Fibroblast of skin of left quadriceps (primary cell): ENCODE data around the gene SLC25A4.

Experiments
- DNase-seq, 2 experiments: peaks; one replicate each; pipeline ENCODE4 v3.0.0-alpha.2; 2013; ENCODE audit warnings: low read depth in 2 of 2

The SLC25A4 gene

DNA sequence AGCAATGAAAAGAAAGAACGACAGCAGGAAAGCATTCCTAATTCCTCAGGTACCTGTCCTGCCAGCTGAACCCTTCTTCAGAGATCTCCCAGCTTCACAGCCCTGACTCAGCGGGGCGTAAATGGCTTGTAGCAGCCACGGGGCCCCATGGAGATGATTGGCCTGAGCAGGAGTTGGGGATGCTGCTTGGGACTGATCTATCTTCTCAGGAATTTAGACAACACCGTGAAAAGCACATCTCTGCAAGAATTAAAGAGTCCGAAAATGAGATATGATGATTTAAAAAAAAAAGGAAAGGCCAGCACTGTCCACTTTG lies 22.5 kb upstream of the SLC25A4 start:
- DNase-seq = no peak

DNA sequence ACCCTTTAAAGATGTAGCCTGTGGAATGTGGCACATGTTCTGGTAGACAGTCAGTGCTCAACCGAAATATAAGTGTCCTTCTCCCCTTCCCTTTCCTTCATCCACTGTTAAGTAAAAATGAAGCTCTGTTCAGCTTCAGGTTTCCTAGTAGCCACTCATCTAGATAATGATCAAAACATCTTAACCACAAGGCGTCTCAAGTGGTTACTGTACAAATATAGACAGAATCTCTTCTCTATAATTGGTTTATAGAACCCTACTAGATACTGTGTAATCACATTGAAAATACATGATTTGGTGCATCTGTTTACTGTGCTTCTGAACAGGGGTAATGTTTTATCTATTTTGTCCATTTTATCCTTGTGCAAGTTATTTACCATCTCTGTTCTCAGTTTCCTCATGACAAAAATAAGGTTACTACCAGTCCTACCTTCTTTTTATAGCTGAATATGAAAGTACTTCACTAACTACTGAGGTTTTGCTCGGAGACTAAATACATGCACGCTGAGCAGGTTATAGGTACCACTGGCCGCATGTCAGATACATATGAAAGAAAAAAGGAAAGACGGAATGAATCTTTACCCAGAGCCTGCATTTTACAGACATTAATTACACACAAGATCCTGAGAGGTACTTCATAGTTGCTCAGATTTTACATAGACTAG lies 20.3 kb upstream of the SLC25A4 start:
- no peak for DNase-seq

DNA sequence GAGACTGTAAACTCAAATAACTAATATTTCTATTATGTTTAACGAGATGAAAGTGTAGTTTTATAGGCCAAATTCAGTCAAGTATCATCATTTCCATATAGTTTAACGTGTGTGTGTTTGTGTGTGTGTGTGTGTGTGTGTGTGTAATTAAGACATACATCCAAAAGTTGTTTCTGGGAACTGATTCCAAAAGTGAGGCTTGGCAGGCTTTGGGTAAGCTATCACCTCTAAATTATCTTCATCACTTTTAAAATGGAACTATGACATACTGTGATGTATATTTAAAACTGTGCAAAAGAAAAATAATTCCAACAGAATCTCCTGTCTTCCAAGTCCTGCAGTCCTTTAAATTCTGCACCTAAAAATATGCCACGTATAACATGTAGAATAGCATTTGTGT lies 19.1 kb upstream of the SLC25A4 start:
- no peak for DNase-seq

DNA sequence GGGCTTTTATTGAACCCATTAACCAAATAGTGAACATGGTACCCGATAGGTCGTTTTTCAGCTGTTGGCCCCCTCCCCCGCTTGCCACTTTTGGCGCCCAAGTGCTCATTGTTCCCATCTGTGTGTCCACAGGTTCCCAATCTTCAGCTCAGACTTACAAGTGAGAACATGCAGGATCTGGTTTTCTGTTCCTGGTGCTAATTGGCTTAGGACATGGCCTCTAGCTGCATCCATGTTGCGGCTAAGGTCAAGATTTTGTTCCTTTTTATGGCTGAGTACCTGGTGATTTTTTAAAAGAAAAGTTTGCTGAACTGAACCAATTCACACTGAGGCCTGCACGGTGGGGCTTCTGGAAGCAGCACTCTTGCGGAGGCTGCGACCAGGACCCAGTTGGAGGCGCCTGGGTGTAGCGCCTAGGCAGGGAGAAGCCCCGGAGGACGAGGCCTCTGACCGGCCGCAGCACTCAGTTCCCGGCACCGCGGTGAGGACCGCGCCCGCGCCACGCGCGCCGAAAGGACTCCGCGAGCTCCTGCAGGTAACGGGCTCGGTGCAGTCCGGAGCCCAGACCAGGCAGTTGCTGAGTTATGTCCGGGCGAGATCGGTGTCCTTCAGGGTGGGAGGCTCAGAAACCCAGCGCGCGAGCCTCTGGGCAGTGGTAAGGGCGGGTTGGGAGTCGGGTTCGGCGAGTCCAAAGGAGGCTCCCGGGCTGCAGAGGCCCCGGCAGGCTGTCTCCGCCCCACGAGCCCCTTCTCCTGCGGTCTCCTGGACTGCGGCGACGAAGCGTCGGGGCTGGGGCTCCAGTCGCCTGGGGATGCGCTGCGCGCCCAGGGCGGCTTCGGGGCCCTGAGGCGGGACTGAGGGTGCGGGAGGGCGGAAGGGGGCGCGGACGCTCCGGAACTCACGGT lies 15.8 kb upstream of the SLC25A4 start:
- no peak for DNase-seq

DNA sequence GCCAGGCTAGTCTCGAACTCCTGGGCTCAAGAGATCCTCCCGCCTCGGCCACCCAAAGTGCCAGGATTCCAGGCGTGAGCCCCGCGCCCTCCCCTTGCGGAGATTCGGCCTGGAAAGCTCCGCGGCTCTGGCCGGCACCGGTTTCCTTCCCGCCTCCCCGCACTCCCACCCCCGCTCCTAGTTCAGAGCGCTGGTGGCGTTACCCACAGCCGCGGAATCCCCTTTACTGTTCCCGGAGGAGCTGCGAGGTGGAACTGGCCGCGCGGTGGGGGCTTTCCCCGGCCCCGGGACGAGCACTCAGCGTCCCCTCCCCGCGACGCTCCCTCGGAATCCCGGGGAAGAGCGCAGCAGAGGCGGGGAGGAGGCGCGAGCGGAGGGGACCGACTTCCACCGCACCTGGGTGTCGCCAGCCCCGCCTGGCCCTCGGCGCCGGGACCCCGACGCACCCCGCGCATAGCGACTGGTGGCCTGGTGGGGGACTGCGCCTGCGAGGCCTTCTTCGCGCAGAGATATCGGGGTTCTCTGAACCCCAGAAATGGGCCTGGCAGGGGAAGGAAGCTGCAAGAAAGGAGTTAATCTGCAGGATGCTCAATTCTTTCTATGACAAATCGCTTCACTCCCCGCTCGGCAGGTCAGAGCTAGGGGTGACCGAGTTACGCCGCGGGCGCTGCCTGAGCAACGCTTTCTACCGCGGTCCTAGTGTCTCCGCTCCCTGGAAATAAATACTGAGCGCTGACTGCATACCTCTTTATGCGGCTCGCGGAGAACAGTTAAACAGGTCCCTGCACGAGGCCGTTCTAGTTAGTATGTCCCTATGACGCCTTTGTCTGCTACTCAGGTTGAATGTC lies 14.6 kb upstream of the SLC25A4 start:
- DNase-seq = no peak

DNA sequence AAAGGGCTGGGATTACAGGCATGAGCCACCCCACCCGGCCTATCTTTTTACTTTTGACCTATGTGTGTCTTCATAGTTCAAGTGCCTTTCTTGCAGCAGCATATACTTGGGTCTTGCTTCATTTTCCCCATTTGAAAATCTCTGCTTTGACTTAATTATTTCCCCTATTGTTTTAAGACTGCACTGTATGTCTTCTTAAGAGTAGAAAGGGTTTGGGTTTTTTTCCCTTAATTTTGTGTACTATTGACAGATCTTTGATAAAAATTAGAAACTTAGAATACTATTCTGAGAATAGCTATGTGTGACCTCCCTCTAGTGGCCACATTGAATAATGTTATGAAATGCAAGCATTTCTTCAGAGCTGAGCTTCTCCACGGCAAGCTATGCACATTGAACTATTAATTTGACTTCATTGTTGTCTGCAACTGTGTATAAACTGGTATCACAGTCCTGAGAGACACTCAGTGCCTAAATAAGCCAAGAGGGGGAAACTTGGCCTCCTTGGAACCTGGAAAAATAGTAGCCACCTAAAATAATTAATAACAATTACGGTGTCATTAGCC lies 8.7 kb upstream of the SLC25A4 start:
- DNase-seq = no peak

DNA sequence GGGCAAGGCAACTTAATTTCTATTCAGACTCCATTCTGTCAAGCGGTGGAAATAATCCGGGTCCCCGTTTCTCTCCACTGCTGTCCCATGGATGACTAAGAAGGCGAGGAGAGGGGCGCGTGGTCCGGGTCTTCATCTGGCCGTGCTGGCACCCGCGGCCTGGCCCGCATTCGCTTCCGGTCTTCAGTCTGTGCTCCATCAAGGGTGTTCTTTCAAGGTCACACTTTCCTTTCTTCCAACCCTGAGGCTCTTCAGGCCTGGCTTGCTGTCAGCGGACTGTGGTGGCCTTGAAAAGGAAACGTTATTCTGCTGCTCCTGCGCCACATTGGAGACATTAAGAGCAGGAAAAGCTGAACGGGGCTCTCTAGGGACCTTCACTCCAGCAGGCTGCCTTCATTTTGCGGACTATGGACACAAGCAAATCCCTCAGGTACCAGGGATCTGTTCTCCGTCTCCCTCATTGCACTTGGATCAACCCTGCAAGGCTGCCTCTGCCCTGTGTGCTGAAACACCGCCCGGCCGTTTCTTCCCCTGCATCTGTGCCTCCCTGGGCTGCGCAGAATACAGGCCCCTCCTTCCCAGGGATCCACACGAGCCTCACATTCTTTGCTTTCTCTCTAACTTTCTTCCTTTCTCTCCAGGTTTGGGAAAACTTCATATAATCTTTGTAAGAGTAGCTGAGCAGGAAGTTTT lies 5.7 kb upstream of the SLC25A4 start:
- no peak for DNase-seq

DNA sequence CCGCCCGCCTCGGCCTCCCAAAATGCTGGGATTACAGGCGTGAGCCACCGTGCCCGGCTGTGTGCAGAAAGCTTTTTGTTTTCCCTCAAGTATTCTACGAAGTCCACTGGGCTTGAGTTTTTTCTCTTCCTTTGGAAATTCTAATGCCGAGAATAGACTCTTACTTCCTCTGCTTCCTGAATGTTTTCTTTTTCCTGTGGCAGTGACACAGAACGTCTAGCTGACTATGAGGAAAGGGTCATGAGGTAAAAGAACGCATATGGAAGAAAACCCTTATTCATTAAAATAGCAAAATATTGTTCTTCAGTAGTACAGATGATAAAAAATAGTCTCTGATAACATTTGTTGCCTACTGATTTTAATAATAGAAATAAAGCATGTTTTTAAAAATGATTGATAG lies 4.9 kb upstream of the SLC25A4 start:
- DNase-seq = no peak

DNA sequence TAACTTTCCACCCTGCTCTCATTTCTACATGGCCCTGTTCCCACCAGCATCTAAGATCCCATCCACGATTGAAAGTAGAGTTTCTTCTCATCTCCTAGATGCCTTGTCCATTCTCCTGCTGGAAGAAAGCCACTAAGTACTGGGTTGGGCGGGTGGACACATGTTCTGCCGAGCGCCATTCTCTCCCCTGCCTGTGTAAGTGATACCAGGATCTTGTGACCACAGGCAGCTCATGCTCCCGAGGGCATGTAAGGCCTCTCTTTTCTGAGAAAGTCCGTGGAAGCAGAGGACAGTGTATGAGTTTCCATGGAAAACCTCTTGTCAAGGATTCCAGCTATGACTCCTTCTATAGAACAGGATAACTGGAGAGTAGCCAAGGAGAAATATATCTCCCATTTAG lies 3.3 kb upstream of the SLC25A4 start:
- DNase-seq = no peak

DNA sequence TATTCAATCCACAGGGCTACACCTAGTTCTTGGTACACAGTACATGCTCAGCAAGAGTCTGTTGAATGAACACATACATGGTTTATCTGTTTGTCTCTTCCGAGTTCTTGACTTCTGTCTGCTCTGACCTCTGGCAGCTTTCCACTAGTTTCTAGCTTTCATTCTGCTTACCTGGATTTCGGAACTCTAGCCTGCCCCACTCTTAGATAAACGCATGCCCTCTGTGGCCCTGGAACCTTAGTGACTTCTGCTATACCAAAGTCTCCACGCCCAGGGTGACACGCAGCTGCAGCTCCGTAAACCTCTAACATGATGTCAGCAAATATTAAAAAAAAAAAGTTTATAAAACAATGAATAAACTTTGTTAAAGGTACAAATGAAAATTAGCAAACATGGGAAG lies 1.3 kb upstream of the SLC25A4 start:
- DNase-seq = no peak

DNA sequence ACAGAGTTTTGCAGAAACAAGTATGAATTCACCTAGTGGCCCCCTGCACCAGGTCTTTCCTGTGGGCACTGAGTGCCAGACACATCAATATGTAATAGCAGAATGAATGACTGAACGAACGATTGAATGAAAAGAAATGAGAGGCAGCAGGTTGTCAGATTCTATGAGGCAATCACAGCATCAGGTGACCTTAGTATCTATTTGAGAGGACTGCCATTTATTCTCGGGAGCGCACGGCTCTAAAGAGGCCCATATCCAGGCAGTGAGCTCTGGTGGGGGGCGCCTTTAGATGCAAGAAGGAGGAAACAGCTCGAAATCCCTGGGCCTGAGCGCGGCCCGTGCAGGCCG lies 528 bp upstream of the SLC25A4 start:
- no peak for DNase-seq

DNA sequence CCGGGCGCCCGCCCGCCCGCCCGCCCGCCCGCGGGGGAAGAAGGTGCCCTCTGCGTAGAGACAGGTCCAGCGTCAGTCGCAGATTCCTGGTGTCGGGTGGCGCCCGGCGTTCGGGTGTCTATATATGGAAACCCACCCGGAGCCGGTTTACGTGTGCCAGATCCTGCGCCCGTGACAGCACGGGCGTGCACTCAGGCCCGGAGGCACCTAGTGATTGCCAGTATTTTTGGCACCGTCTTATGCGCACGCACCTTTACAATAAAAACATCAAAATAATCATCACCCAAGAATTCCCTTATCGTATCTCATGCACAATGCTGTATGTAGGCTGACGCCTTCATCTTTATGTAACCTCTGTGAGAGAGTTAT lies 519 bp downstream of the SLC25A4 start:
- no peak for DNase-seq

DNA sequence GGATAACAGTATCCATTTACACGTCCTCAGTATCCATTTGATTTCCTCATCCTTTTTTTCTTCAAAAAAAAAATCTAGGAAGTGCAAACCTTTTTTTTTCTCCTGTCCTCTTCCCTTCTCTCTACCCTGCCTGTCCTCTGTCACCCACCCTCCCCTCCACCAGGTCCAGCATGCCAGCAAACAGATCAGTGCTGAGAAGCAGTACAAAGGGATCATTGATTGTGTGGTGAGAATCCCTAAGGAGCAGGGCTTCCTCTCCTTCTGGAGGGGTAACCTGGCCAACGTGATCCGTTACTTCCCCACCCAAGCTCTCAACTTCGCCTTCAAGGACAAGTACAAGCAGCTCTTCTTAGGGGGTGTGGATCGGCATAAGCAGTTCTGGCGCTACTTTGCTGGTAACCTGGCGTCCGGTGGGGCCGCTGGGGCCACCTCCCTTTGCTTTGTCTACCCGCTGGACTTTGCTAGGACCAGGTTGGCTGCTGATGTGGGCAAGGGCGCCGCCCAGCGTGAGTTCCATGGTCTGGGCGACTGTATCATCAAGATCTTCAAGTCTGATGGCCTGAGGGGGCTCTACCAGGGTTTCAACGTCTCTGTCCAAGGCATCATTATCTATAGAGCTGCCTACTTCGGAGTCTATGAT lies 1.7 kb downstream of the SLC25A4 start:
- DNase-seq = no peak

DNA sequence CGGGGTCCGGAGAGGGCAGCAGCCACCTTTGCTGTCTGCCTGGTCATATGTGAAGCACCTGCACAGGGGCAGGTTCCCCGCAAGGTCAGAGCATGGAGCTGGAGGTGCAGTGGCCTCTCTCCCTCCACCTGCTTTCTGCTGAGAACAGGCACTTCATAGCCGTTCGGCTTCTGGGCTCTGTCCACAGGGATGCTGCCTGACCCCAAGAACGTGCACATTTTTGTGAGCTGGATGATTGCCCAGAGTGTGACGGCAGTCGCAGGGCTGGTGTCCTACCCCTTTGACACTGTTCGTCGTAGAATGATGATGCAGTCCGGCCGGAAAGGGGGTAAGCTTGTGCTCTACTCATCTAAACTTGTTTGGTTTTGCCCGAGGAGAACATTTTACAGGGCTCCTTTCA lies 2.5 kb downstream of the SLC25A4 start:
- no peak for DNase-seq

DNA sequence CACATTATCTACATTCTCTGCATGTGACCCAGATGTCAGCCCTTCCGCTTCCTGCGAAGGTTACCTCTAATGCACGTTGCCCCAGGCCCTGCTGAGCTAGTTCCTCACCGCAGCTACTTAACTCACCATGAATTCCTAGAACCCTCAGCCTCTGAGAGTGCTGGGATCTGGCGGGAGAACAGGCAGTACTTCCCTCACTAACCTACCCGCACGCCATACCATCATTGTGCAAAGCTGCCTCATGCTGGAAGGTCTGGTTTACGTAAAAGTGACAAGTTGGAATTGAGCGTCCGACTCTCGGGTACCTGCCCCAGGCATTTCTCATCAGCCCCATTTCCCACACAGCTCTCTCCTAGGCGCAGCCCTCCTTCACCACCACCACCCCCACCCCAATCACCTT lies 6.3 kb downstream of the SLC25A4 start:
- no peak for DNase-seq

DNA sequence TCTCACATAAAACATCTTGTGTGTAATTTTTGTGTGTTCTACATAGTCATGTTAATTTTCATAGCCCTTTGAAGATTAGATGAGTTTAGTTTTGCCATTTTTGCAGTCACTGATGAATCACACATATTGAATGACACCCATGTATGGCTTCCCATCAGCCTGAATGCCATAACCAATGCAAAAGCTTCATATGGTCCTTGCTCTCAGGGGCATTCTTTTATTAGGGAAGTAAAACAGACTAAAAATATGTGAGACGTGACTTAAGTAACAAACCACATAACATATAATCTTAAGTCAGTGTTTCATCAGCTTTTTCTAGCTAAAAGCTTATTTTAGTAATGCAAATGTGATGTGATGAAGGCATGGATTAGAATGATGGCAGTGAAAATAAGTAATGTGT lies 8.2 kb downstream of the SLC25A4 start:
- DNase-seq = no peak

DNA sequence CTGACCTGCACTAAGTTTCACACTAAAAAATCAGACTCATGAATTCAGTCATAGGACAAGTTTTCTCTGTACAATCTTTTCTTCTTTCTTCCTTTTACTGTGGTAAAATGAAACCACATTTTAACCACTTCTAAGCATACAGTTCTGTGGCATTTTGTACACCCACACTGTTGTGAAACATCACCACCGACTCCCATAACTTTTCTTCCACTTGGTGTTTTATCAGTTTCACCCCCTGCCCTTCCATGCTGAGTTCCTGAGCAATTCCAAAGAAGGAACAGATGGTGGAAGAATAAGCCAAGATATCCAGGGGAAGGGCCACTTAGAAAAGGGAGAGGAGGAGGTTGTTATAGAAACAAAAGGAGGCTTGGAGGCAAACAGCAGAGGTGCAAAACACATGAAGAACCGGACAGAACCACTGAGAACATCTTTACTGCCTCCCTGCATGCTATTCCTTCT lies 22.6 kb downstream of the SLC25A4 start:
- DNase-seq = peak; percentile 55 to 57

DNA sequence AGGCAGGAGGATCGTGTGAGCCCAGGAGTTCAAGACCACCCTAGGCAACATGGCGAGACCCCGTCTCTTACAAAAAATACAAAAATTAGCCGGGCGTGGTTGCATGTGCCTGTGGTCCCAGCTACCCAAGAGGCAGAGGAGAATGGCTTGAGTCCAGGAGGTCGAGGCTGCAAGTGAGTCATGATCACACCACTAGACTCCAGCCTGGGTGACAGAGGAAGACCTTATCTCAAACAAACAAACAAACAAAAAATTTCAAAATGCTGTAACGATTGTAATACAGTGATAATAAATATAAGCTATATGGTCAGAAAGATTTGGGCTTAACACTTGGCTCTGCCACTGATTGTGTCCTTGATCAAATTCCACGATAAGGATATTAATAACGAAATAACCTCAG lies 24.2 kb downstream of the SLC25A4 start:
- DNase-seq = no peak

DNA sequence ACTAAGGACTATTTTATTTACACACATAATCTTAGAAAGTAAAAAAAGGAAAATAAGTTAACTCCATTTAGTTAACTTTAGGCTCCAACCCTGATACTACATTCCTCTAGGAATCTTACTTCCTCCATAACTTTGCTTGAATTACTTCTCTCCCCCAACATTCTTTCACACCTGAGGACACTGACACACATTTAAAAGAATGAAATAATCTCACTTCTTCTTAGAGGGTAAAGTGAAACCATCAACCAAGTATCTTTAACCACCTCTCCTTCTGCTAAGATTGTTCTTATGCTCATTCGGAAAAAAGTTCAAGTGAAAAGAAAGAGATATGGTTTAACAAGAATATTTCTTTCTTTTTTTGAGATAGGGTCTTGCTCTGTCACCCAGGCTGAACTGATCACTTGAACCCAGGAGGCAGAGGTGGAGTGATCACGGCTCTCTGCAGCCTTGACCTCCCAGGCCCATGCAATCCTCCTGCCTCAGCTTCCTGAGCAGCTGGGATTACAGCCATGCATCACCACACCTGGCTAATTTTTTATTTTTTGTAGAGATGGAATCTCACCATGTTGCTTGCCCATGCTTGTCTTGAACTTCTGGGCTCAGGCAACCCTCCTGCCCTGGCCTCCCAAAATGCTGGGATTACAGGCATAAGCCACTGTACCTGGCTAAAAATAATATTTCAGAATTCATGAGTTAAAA lies 28.5 kb downstream of the SLC25A4 start:
- DNase-seq = no peak

DNA sequence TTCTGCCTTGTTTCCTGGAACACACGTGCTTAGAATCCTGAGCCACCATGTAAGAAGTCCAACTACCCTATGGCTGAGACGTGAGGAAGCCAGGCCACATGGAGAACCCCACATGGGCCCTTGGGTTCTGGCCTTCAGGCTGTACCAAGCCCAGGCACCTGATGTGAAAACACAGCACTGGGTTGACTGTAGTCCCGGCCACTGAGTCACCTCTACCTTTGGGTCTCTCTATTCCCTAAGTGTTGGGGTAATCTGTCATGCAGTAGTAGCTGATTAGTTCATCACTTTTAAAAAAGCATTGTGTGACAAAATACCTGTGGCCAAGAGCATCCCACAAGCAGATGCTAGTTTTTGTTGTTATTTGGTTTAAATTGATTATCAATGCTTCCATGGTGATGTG lies 36.4 kb downstream of the SLC25A4 start:
- no peak for DNase-seq

DNA sequence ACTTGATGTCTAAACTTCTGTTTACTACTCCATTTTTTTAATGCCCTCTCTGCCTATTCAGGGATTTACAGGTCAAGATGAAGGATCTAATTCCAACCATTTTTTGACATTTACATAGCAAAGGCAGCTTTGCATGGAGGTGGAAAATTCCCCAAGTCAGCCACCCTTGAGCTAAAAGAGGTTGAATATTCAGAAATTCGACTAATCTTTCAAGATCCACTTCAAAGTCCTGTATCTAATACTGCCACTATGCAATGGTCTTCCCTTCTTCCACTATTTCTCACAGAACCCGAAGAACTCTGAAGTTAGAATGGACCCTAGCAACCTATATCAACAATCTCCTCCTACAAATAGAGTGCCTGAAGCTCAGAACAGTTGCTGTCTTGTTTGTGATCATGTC lies 39.2 kb downstream of the SLC25A4 start:
- no peak for DNase-seq
